GM12892 (cell line): ENCODE measurements around the gene TPSB2.
"Not testable (repeated sequence)": the region's sequence is repeated elsewhere in the genome, so short reads cannot be mapped to it uniquely, and the experiment has no call there.

ENCODE experiments used
- POLR2A ChIP-seq: IDR thresholded peaks from 2 replicates; pipeline ENCODE4 v1.6.1; 2011; ENCODE audit warnings: low read depth, low read length, control low read depth
- POLR2AphosphoS5 ChIP-seq: IDR thresholded peaks from 2 replicates; pipeline ENCODE4 v1.6.1; 2011; ENCODE audit warnings: low read depth, low read length, control low read depth

DNA sequence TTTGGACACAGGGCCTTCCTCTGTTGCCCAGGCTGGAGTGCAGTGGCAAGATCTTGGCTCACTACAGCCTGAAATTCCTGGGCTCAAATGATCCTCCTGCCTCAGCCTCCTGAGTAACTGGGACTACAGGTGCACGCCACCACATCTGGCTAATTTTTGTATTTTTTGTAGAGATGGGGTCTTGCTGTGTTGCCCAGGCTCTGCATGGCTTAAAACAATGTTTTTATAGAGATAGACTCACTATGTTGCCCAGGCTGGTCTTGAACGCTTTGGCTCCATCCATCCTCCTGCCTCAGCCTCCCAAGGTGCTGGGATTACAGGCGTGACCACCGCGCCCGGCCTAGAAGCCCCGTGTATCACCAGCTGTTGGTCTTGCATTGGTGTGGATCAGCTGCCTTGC, 39.4 kb upstream of the TPSB2 start:
- not testable (repeated sequence) for TF ChIP-seq POLR2AphosphoS5, POLR2A
